BLaER1 (cell line): ENCODE measurements around the gene SMIM28.

Source experiments
- H3K27ac ChIP-seq: shearing (Covaris generic); formaldehyde crosslinking; 2 replicates; pipeline ENCODE4 v1.8.1; 2022
- H3K27me3 ChIP-seq: shearing (Covaris generic); formaldehyde crosslinking; 2 replicates; pipeline ENCODE4 v1.8.1; 2022
- H3K36me3 ChIP-seq: shearing (Covaris generic); formaldehyde crosslinking; 2 replicates; pipeline ENCODE4 v1.8.1; 2022
- H3K4me1 ChIP-seq: shearing (Covaris generic); formaldehyde crosslinking; 2 replicates; pipeline ENCODE4 v1.8.1; 2022
- H3K4me2 ChIP-seq: shearing (Covaris generic); formaldehyde crosslinking; 2 replicates; pipeline ENCODE4 v1.8.1; 2022
- H3K4me3 ChIP-seq: shearing (Covaris generic); formaldehyde crosslinking; 2 replicates; pipeline ENCODE4 v1.8.1; 2022
- H3K9ac ChIP-seq: shearing (Covaris generic); formaldehyde crosslinking; 2 replicates; pipeline ENCODE4 v1.8.1; 2022
- H3K9me3 ChIP-seq: shearing (Covaris generic); formaldehyde crosslinking; 2 replicates; pipeline ENCODE4 v1.8.1; 2022
- H4K20me1 ChIP-seq: shearing (Covaris generic); formaldehyde crosslinking; 2 replicates; pipeline ENCODE4 v1.8.1; 2022
- Cebpa-rat ChIP-seq: shearing (Covaris generic); IDR thresholded peaks from 2 replicates; pipeline ENCODE4 v1.8.1; 2022

Gene SMIM28

GRCh38 chr6:138377844-138378243 lies at the start of gene SMIM28:
TSS of gene SMIM28 (plus strand) at chr6:138377905. CDS start at chr6:138378073, 168 bp downstream.
- H3K4me3 ChIP-seq, result no peak within 1 kb of the TSS
- H3K27me3 ChIP-seq, result no peaks in the 10 kb centered on the region
- no peak for TF ChIP-seq Cebpa-rat
- H3K9me3 ChIP-seq, result no peaks in the 10 kb centered on the region
- H3K27ac ChIP-seq, result no peak within 1 kb of the TSS
- H3K4me2 ChIP-seq, result no peak within 1 kb of the TSS
- H3K9ac ChIP-seq, result no peak within 1 kb of the TSS
- H4K20me1 ChIP-seq, result no peaks in the 10 kb centered on the region
- no peaks in the 10 kb centered on the region for H3K4me1 ChIP-seq
- no peaks in the 10 kb centered on the region for H3K36me3 ChIP-seq

GRCh38 chr6:138328210-138328609 lies 49.5 kb upstream of the SMIM28 start:
- Histone ChIP-seq H3K4me2 (no peak overlapping the region), H3K27ac (no peak overlapping the region), H3K4me3 (no peak overlapping the region), H3K4me1 (no peaks in the 10 kb centered on the region), H3K36me3 (no peaks in the 10 kb centered on the region), H3K9me3 (no peaks in the 10 kb centered on the region), H3K9ac (no peak overlapping the region), H3K27me3 (no peaks in the 10 kb centered on the region), H4K20me1 (no peaks in the 10 kb centered on the region)
- no peak for TF ChIP-seq Cebpa-rat

GRCh38 chr6:138330763-138331162 lies 46.9 kb upstream of the SMIM28 start:
- Histone ChIP-seq H3K9me3 (no peaks in the 10 kb centered on the region), H3K4me3 (no peak overlapping the region), H3K4me1 (no peaks in the 10 kb centered on the region), H4K20me1 (no peaks in the 10 kb centered on the region), H3K9ac (no peak overlapping the region), H3K27me3 (no peaks in the 10 kb centered on the region), H3K36me3 (no peaks in the 10 kb centered on the region), H3K4me2 (no peak overlapping the region), H3K27ac (no peak overlapping the region)
- no peak; the same call in 1 of the 2 replicates for TF ChIP-seq Cebpa-rat

GRCh38 chr6:138331444-138331843 lies 46.3 kb upstream of the SMIM28 start:
- Histone ChIP-seq H3K27ac (no peak overlapping the region), H4K20me1 (no peaks in the 10 kb centered on the region), H3K9me3 (no peaks in the 10 kb centered on the region), H3K27me3 (no peaks in the 10 kb centered on the region), H3K9ac (no peak overlapping the region), H3K4me2 (no peak overlapping the region), H3K4me1 (no peaks in the 10 kb centered on the region), H3K36me3 (no peaks in the 10 kb centered on the region), H3K4me3 (no peak overlapping the region)
- TF ChIP-seq Cebpa-rat, result no peak

- Histone ChIP-seq H3K9me3 (no peaks in the 10 kb centered on the region), H3K4me1 (no peaks in the 10 kb centered on the region), H3K4me2 (no peak overlapping the region), H3K36me3 (no peaks in the 10 kb centered on the region), H3K27ac (no peak overlapping the region), H4K20me1 (no peaks in the 10 kb centered on the region), H3K4me3 (no peak overlapping the region), H3K9ac (no peak overlapping the region), H3K27me3 (no peaks in the 10 kb centered on the region)
- no peak for TF ChIP-seq Cebpa-rat
Observed at GRCh38 chr6:138331984-138332383, 45.7 kb upstream of the SMIM28 start.

GRCh38 chr6:138334000-138334399 lies 43.7 kb upstream of the SMIM28 start:
- Histone ChIP-seq H3K27me3 (no peaks in the 10 kb centered on the region), H3K4me3 (no peak overlapping the region), H3K4me1 (no peaks in the 10 kb centered on the region), H3K9ac (no peak overlapping the region), H3K36me3 (no peaks in the 10 kb centered on the region), H3K9me3 (no peaks in the 10 kb centered on the region), H4K20me1 (no peaks in the 10 kb centered on the region), H3K27ac (no peak overlapping the region), H3K4me2 (no peak overlapping the region)
- no peak for TF ChIP-seq Cebpa-rat

GRCh38 chr6:138334963-138335362 lies 42.7 kb upstream of the SMIM28 start:
- no peak overlapping the region for H3K27ac ChIP-seq
- H3K4me1 ChIP-seq, result no peaks in the 10 kb centered on the region
- H4K20me1 ChIP-seq, result no peaks in the 10 kb centered on the region
- H3K36me3 ChIP-seq, result no peaks in the 10 kb centered on the region
- no peak overlapping the region for H3K4me2 ChIP-seq
- no peaks in the 10 kb centered on the region for H3K27me3 ChIP-seq
- H3K9ac ChIP-seq, result no peak overlapping the region
- TF ChIP-seq Cebpa-rat, result no peak
- no peaks in the 10 kb centered on the region for H3K9me3 ChIP-seq
- H3K4me3 ChIP-seq, result no peak overlapping the region

- no peak for TF ChIP-seq Cebpa-rat
- Histone ChIP-seq H4K20me1 (no peaks in the 10 kb centered on the region), H3K4me2 (no peak overlapping the region), H3K9ac (no peak overlapping the region), H3K36me3 (no peaks in the 10 kb centered on the region), H3K27ac (no peak overlapping the region), H3K4me3 (no peak overlapping the region), H3K4me1 (no peaks in the 10 kb centered on the region), H3K9me3 (no peaks in the 10 kb centered on the region), H3K27me3 (no peaks in the 10 kb centered on the region)
Observed at GRCh38 chr6:138336221-138336620, 41.5 kb upstream of the SMIM28 start.

GRCh38 chr6:138337076-138337475 lies 40.6 kb upstream of the SMIM28 start:
- no peak overlapping the region for H3K9ac ChIP-seq

GRCh38 chr6:138339024-138339423 lies 38.7 kb upstream of the SMIM28 start:
- Histone ChIP-seq H4K20me1 (no peaks in the 10 kb centered on the region), H3K27me3 (no peaks in the 10 kb centered on the region), H3K4me3 (no peak overlapping the region), H3K36me3 (no peaks in the 10 kb centered on the region), H3K4me1 (no peaks in the 10 kb centered on the region), H3K27ac (no peak overlapping the region), H3K9ac (no peak overlapping the region), H3K4me2 (no peak overlapping the region), H3K9me3 (no peaks in the 10 kb centered on the region)
- no peak for TF ChIP-seq Cebpa-rat

More at GRCh38 chr6:138337076-138337475, 40.6 kb upstream of the SMIM28 start:
- H3K36me3 ChIP-seq, result no peaks in the 10 kb centered on the region
- no peak for TF ChIP-seq Cebpa-rat
- H3K4me2 ChIP-seq, result no peak overlapping the region
- H3K4me1 ChIP-seq, result no peaks in the 10 kb centered on the region
- no peaks in the 10 kb centered on the region for H4K20me1 ChIP-seq
- no peak overlapping the region for H3K4me3 ChIP-seq
- H3K9me3 ChIP-seq, result no peaks in the 10 kb centered on the region
- H3K27me3 ChIP-seq, result no peaks in the 10 kb centered on the region
- no peak overlapping the region for H3K27ac ChIP-seq

- no peak for TF ChIP-seq Cebpa-rat
- Histone ChIP-seq H3K4me1 (no peaks in the 10 kb centered on the region), H3K4me3 (no peak overlapping the region), H3K9ac (no peak overlapping the region), H3K27me3 (no peaks in the 10 kb centered on the region), H3K36me3 (no peaks in the 10 kb centered on the region), H3K27ac (no peak overlapping the region), H4K20me1 (no peaks in the 10 kb centered on the region), H3K9me3 (no peaks in the 10 kb centered on the region), H3K4me2 (no peak overlapping the region)
Observed at GRCh38 chr6:138341176-138341575, 36.5 kb upstream of the SMIM28 start.
